A549 (cell line): ENCODE measurements around the gene TGFBI. TPM values are rescaled to one million over a fixed set of nuclear protein-coding genes. Genes with fewer than 3 reads are reported as not detected.

Experiments
- ATAC-seq, 2 experiments: fragments of 200-7000 bp in 1 of 2; fragments of >200 bp in 1 of 2; cut with Nextera tagmentation in 1 of 2; cut with Tn5 transposase in 1 of 2; 3 replicates each; pipeline versions ENCODE4 v1.8.0 to v1.9.1; 2018 to 2020; ENCODE audit warnings: mild to moderate bottlenecking in 1 of 2, moderate library complexity in 1 of 2
- CTCF ChIA-PET: fragments of 300-600 bp; sonication (Branson Sonifier 250); formaldehyde crosslinking; extraction: SDS; loops from one replicate; lab custom pipeline; 2021; ENCODE audit warnings: antibody characterized with exemption, inconsistent platforms; lab: Yijun Ruan, JAX
- POLR2A ChIA-PET: fragments of 350-600 bp; formaldehyde crosslinking; extraction: SDS; loops from one replicate; lab custom pipeline; 2021; ENCODE audit warnings: antibody characterized with exemption, inconsistent platforms; lab: Yijun Ruan, JAX
- DNase-seq, 2 experiments: peaks; one replicate each; pipeline versions ENCODE4 v3.0.0 to v3.0.0-alpha.2; 2011 to 2016; ENCODE audit warnings: low read depth in 1 of 2, low spot score in 1 of 2
- FAIRE-seq: peaks from 2 replicates; lab custom pipeline; 2011; peaks lifted over from hg19 to GRCh38; lab: Jason Lieb, UNC
- H3K27ac ChIP-seq, 2 experiments: fragments of >200 bp; sonication (Bioruptor Twin); formaldehyde crosslinking; 3 replicates each; pipeline ENCODE4 v1.5.1; 2016 to 2017
- H3K4me1 ChIP-seq: fragments of >200 bp; sonication (Bioruptor Twin); formaldehyde crosslinking; 3 replicates; pipeline ENCODE4 v1.6.1; 2016
- H3K4me2 ChIP-seq: fragments of >200 bp; sonication (Bioruptor Twin); formaldehyde crosslinking; 3 replicates; pipeline ENCODE4 v1.6.1; 2016
- H3K4me3 ChIP-seq: fragments of >200 bp; sonication (Bioruptor Twin); formaldehyde crosslinking; 3 replicates; pipeline ENCODE4 v1.5.1; 2016
- H3K9me3 ChIP-seq: fragments of >200 bp; sonication (Bioruptor Twin); formaldehyde crosslinking; 3 replicates; pipeline ENCODE4 v1.6.1; 2016
- CBX8 ChIP-seq: fragments of 200-600 bp; sonication (generic); IDR thresholded peaks from 2 replicates; pipeline ENCODE4 v1.6.1; 2016
- CEBPB ChIP-seq, 2 experiments: fragments of >200 bp in 1 of 2; sonication (Bioruptor Twin) in 1 of 2; formaldehyde crosslinking in 1 of 2; IDR thresholded peaks; 2 replicates each; pipeline ENCODE4 v1.6.1; 2012 to 2016
- CHD2 ChIP-seq: fragments of 150-350 bp; IDR thresholded peaks from 2 replicates; pipeline ENCODE4 v1.6.1; 2014; ENCODE audit warnings: low read length; ENCODE audit not compliant: partially characterized antibody
- EHMT2 ChIP-seq: fragments of 200-600 bp; sonication (generic); IDR thresholded peaks from 2 replicates; pipeline ENCODE4 v1.6.1; 2016; ENCODE audit warnings: antibody characterized with exemption, low read depth, mild to moderate bottlenecking, moderate library complexity
- EP300 ChIP-seq, 2 experiments: fragments of >200 bp; sonication (Bioruptor Twin); formaldehyde crosslinking; IDR thresholded peaks; 2 replicates in 1 of 2; 3 replicates in 1 of 2; pipeline ENCODE4 v1.6.1; 2016 to 2017
- FOSB ChIP-seq: fragments of 250-450 bp; sonication (Bioruptor Pico); IDR thresholded peaks from 2 replicates; pipeline ENCODE4 v1.5.0; 2020; ENCODE audit warnings: mild to moderate bottlenecking, moderate library complexity
- FOXS1 ChIP-seq: fragments of 250-450 bp; sonication (Bioruptor Pico); IDR thresholded peaks from 2 replicates; pipeline ENCODE4 v1.5.0; 2020; ENCODE audit warnings: mild to moderate bottlenecking, moderate library complexity
- HEYL ChIP-seq: fragments of 250-450 bp; sonication (Bioruptor Pico); IDR thresholded peaks from 2 replicates; pipeline ENCODE4 v1.8.0; 2021; ENCODE audit warnings: mild to moderate bottlenecking, moderate library complexity
- JUN ChIP-seq, 2 experiments: fragments of >200 bp; sonication (Bioruptor Twin); formaldehyde crosslinking; IDR thresholded peaks; 2 replicates in 1 of 2; 3 replicates in 1 of 2; pipeline ENCODE4 v1.6.1; 2016 to 2017
- KDM1A ChIP-seq: fragments of 200-600 bp; sonication (generic); IDR thresholded peaks from 2 replicates; pipeline ENCODE4 v1.6.1; 2016; ENCODE audit warnings: low read depth, mild to moderate bottlenecking
- KDM5A ChIP-seq: fragments of 200-600 bp; sonication (generic); IDR thresholded peaks from 2 replicates; pipeline ENCODE4 v1.6.1; 2016; ENCODE audit warnings: antibody characterized with exemption, mild to moderate bottlenecking
- MYC ChIP-seq: IDR thresholded peaks from 2 replicates; pipeline ENCODE4 v1.6.1; 2012; ENCODE audit warnings: mild to moderate bottlenecking, inconsistent platforms, low read length, improper control_type of control experiment, borderline replicate concordance
- NPAS2 ChIP-seq: fragments of 250-450 bp; sonication (Bioruptor Pico); IDR thresholded peaks from 2 replicates; pipeline ENCODE4 v1.8.0; 2022; ENCODE audit warnings: mild to moderate bottlenecking, moderate library complexity, borderline replicate concordance
- NR3C1 ChIP-seq: fragments of >200 bp; sonication (Bioruptor Twin); formaldehyde crosslinking; IDR thresholded peaks from 3 replicates; pipeline ENCODE4 v1.6.1; 2017
- POLR2AphosphoS2 ChIP-seq: conservative IDR thresholded peaks from 2 replicates; pipeline ENCODE4 v1.6.1; 2012; ENCODE audit warnings: low read length, improper control_type of control experiment, inconsistent platforms
- RARB ChIP-seq: fragments of 250-450 bp; sonication (Bioruptor Pico); IDR thresholded peaks from 2 replicates; pipeline ENCODE4 v1.8.0; 2021; ENCODE audit warnings: mild to moderate bottlenecking, moderate library complexity
- RFX5 ChIP-seq: fragments of 450-650 bp; IDR thresholded peaks from 2 replicates; pipeline ENCODE4 v1.7.1; 2014; ENCODE audit warnings: antibody characterized with exemption, mild to moderate bottlenecking, moderate library complexity
- RNF2 ChIP-seq: fragments of 200-600 bp; sonication (generic); IDR thresholded peaks from 2 replicates; pipeline ENCODE4 v1.6.1; 2016; ENCODE audit warnings: low read depth, mild to moderate bottlenecking, antibody characterized with exemption, moderate library complexity, borderline replicate concordance
- SREBF2 ChIP-seq: fragments of 450-650 bp; IDR thresholded peaks from 2 replicates; pipeline ENCODE4 v1.6.1; 2014; ENCODE audit warnings: mild to moderate bottlenecking, moderate library complexity
- TFCP2L1 ChIP-seq: fragments of 250-450 bp; sonication (Bioruptor Pico); IDR thresholded peaks from 2 replicates; pipeline ENCODE4 v1.5.0; 2021; ENCODE audit warnings: mild to moderate bottlenecking
- ZSCAN20 ChIP-seq: fragments of 250-450 bp; sonication (Bioruptor Pico); IDR thresholded peaks from 2 replicates; pipeline ENCODE4 v1.8.0; 2022; ENCODE audit warnings: mild to moderate bottlenecking, moderate library complexity
- WGBS: methylation state at CpG from one replicate; pipeline ENCODE4 v1.1.6; 2017; ENCODE audit errors: missing lambda C conversion rate; 5-methylcytosine and 5-hydroxymethylcytosine counted together
- polyA plus RNA-seq, 4 experiments: library from polyadenylated mRNA; depleted of rRNA in 3 of 4; stranded (reverse); fragments of >200 nt; fragmentation: RNase III in 1 of 4; extraction: RNeasy Plus Mini Kit Qiagen cat#74134 plus additional on column Dnase treatment in 1 of 4; gene quantifications; 2 replicates in 3 of 4; 3 replicates in 1 of 4; pipeline ENCODE4 v1.2.3, GENCODE V29; 2011 to 2017
- TF ChIP-seq, protein P1 (sequence below): fragments of 250-450 bp; sonication (Bioruptor Pico); IDR thresholded peaks from 2 replicates; pipeline ENCODE4 v1.5.0; 2020; ENCODE audit warnings: low read depth, mild to moderate bottlenecking, moderate library complexity
- TF ChIP-seq, protein P2 (sequence below): fragments of 250-450 bp; sonication (Bioruptor Pico); IDR thresholded peaks from 2 replicates; pipeline ENCODE4 v1.5.0; 2021; ENCODE audit warnings: mild to moderate bottlenecking, moderate library complexity, borderline replicate concordance
- TF ChIP-seq, protein P3 (sequence below): IDR thresholded peaks from 2 replicates; pipeline ENCODE4 v1.6.1; 2012; ENCODE audit warnings: low read depth, borderline replicate concordance

TGFBI gene
- polyA plus RNA-seq, 2 of the 4 experiments (the other 2 are of a cell fraction) = 1,135 to 1,859 TPM

DNA sequence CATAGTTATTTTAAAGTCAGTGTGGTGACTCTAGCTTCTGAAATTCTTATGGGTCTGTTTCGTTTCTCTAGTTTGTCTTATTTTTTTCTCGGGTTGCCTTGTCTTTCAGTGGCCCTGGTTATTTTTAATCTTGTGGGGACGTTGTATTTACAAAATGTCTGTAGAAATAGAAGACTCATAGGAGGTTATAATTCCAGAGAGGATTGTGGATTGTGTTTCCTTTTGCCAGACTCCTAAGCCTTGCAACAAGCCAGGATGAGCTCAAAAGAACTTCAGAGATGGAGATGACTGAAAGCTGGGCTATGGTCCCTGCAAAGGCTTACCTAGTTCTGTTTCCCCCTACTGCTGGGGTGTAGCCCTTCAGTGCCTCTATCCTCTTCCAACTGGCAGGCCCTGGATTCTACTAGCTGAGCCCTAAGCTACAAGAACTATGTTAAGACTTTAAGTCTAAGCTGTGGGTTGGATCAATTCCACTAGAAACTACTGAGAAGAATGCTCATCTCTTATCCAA, 41.8 kb upstream of the TGFBI start:
- CTCF ChIA-PET = interaction anchor here (0.6 to 5.2 kb wide), 12 partner anchors 9 to 71 kb away, joined by 3 to 44 read pairs (median 4); partner anchors contain the start of gene TGFBI
- TF ChIP-seq RFX5 (no peak), CEBPB (IDR thresholded peaks at IDR 0.05) (no peak)
- peaks cover 4% of the 10 kb centered on the region; the same call in 1 of the 3 replicates for H3K9me3 ChIP-seq
- peak overlapping the region in 1 of 2 experiments; percentile 60; a peak in 3 of 6 replicates for H3K27ac ChIP-seq
- no peak for FAIRE-seq
- no peak for DNase-seq
- no peak overlapping the region for H3K4me3 ChIP-seq
- 57% methylated on average over 3 of the region's 3 CpGs for WGBS
- no peaks in the 10 kb centered on the region for H3K4me1 ChIP-seq
- POLR2A ChIA-PET = interaction anchor here (0.9 kb wide), 1 partner anchor 42 kb away, joined by 3 read pairs; the partner anchor contains the start of gene TGFBI
- no peak overlapping the region for H3K4me2 ChIP-seq
- no peak; a peak in 2 of 6 replicates for ATAC-seq

DNA sequence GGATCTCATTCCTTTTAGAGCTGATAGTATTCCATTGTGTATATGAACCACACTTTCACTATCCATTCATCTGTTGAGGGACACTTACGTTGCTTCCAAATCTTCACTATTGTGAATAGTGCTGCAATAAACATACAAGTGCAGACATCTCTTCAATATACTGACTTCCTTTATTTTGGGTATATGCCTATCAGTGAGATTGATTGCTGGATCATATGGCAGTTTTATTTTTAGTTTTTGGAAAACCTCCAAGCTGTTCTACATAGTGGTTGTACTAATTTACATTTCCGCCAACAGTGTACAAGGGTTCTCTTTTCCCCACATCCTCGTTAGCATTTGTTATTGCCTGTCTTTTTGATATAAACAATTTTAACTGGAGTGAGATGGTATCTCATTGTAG, 40.2 kb upstream of the TGFBI start:
- H3K4me1 ChIP-seq = peaks cover 14% of the 10 kb centered on the region
- no peak overlapping the region for H3K27ac ChIP-seq
- H3K4me2 ChIP-seq = no peak overlapping the region
- POLR2A ChIA-PET = no interaction called here
- TF ChIP-seq, protein P1, sequence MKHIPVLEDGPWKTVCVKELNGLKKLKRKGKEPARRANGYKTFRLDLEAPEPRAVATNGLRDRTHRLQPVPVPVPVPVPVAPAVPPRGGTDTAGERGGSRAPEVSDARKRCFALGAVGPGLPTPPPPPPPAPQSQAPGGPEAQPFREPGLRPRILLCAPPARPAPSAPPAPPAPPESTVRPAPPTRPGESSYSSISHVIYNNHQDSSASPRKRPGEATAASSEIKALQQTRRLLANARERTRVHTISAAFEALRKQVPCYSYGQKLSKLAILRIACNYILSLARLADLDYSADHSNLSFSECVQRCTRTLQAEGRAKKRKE (CRISPR knock-in tag) = no peak
- TF ChIP-seq CHD2 (no peak), EHMT2 (no peak), KDM5A (no peak), ZSCAN20 (CRISPR knock-in tag) (no peak), MYC (no peak), FOXS1 (CRISPR knock-in tag) (no peak), RNF2 (no peak), KDM1A (no peak), CBX8 (no peak), SREBF2 (no peak), JUN (IDR thresholded peaks at IDR 0.05) (no peak), FOSB (CRISPR knock-in tag) (no peak), TFCP2L1 (no peak), RARB (CRISPR knock-in tag) (no peak), POLR2AphosphoS2 (no peak)
- TF ChIP-seq, protein P2, sequence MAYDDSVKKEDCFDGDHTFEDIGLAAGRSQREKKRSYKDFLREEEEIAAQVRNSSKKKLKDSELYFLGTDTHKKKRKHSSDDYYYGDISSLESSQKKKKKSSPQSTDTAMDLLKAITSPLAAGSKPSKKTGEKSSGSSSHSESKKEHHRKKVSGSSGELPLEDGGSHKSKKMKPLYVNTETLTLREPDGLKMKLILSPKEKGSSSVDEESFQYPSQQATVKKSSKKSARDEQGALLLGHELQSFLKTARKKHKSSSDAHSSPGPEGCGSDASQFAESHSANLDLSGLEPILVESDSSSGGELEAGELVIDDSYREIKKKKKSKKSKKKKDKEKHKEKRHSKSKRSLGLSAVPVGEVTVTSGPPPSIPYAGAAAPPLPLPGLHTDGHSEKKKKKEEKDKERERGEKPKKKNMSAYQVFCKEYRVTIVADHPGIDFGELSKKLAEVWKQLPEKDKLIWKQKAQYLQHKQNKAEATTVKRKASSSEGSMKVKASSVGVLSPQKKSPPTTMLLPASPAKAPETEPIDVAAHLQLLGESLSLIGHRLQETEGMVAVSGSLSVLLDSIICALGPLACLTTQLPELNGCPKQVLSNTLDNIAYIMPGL (CRISPR knock-in tag) = no peak
- ATAC-seq (no peak), FAIRE-seq (no peak), DNase-seq (no peak)
- no peak overlapping the region for H3K4me3 ChIP-seq
- peaks cover 4% of the 10 kb centered on the region; the same call in 1 of the 3 replicates for H3K9me3 ChIP-seq
- 88% methylated on average over 3 of the region's 3 CpGs for WGBS
- CTCF ChIA-PET = interaction anchor here (1.0 to 5.2 kb wide), 6 partner anchors 11 to 69 kb away, joined by 3 to 44 read pairs (median 8); no protein-coding TSS in a partner anchor

DNA sequence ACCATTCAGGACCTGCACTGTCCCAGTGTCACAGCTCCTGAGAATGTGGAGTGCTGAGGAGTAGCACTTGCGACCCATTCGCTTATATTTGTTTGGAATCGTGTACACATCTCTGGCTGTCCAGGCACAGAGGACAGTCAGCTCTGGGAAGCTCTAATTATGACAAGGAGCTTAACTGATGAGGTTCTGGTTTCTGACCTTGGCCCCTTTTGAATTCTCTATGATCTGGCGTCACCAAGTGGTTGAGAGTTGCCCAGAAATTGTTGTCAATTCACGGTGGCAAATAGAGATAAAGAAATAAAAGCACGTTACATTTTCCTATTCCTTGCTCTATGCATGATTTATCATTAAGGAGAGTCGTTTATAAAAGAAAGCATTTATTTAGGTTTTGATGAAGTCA, 39.1 kb upstream of the TGFBI start:
- ChIA-PET CTCF (interaction anchor here (0.9 to 5.2 kb wide), 7 partner anchors 12 to 69 kb away, joined by 3 to 44 read pairs (median 3); no protein-coding TSS in a partner anchor), POLR2A (no interaction called here)
- ATAC-seq (no peak), FAIRE-seq (no peak), DNase-seq (no peak)
- TF ChIP-seq CHD2 = no peak
- no peak for TF ChIP-seq HEYL (CRISPR knock-in tag)
- no peak for TF ChIP-seq CEBPB (IDR thresholded peaks at IDR 0.05)
- TF ChIP-seq, protein P3, sequence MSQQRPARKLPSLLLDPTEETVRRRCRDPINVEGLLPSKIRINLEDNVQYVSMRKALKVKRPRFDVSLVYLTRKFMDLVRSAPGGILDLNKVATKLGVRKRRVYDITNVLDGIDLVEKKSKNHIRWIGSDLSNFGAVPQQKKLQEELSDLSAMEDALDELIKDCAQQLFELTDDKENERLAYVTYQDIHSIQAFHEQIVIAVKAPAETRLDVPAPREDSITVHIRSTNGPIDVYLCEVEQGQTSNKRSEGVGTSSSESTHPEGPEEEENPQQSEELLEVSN = no peak
- TF ChIP-seq KDM1A = no peak
- TF ChIP-seq EP300 (IDR thresholded peaks at IDR 0.05) = no peak
- TF ChIP-seq NR3C1 = no peak
- TF ChIP-seq CBX8 = no peak
- TF ChIP-seq JUN (IDR thresholded peaks at IDR 0.05) = no peak
- TF ChIP-seq RFX5 = no peak
- TF ChIP-seq TFCP2L1 = no peak
- TF ChIP-seq NPAS2 = no peak
- TF ChIP-seq, protein P2 (CRISPR knock-in tag) = no peak
- Histone ChIP-seq H3K4me3 (no peak overlapping the region), H3K27ac (peak overlapping the region in 1 of 2 experiments; percentile 21; a peak in 1 of 6 replicates), H3K9me3 (peaks cover 4% of the 10 kb centered on the region; the same call in 1 of the 3 replicates), H3K4me2 (no peak overlapping the region), H3K4me1 (peaks cover 25% of the 10 kb centered on the region)
- WGBS = 86% methylated on average over 7 of the region's 7 CpGs
